ENCODE data around the gene GRIN2A. TPM values are rescaled to one million over a fixed set of nuclear protein-coding genes. Genes with fewer than 3 reads are reported as not detected.
A peak's percentile ranks its signal among the peaks of the same experiment; 100 is the strongest.

The GRIN2A gene
- polyA plus RNA-seq, 4 donors = 4.9 to 6.9 (median 5.7) TPM

DNA sequence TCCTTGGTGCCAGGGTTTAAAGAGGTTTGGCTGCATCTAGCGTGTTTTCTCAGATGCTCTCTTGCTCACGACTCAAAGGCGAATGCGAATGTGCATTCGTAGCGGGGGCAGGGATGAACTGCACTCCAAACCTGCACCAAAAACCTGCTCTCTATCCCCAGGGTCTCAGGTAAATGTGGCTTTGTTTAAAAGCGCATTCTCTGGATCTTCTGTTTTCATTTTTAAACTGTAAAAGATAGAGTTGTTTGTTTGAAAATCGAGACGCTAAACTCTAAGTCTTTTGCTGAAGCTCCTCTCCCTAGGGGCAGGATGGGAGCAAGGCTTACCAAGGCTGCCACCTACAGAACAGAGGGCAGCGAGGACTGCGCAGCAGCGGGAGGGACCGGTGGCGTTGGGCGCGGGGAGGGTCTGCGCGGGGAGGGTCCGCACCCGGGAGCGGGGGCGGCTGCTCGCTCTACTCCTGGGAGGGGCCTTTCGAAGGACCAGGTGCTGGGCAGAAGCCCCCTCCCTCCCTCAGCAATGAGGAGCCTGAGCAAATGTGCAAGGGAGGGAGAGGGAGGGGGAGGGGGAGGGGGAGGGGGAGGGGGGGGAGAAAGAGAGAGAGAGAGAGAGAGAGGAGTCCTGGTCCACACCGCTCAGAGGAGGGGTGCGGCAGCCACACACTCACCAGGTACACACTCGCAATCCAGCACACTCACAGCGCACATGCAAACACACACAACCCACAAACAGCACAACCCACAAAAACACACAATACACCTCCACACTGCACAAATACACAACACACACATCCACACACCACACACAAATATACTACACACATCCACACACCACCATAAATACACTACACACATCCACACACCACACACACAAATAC is 142.8 kb downstream of the GRIN2A start:
- DNase-seq (ENCODE audit: low read depth in 4 of 4, low spot score in 3 of 4) = peak in 2 of 4 donors; percentile 33 to 37

DNA sequence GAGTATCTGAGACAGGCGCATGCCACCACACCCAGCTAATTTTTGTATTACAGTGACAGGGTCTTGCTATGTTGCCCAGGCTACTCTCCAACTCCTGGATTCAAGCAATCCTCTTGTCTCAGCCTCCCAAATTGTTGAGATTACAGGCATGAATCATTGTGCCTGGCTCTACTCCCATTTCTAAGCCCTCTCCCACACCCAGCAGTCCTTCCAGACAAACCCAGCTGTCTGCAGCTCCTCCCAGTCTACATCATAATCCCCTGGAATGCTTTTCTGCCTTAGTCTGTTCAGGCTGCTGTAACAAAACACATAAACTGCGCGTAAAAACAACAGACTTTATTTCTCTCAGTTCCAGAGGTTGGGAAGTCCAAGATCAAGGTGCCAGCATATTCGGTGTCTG is 144.5 kb downstream of the GRIN2A start:
- DNase-seq (ENCODE audit: low read depth in 4 of 4, low spot score in 3 of 4) = no peak

DNA sequence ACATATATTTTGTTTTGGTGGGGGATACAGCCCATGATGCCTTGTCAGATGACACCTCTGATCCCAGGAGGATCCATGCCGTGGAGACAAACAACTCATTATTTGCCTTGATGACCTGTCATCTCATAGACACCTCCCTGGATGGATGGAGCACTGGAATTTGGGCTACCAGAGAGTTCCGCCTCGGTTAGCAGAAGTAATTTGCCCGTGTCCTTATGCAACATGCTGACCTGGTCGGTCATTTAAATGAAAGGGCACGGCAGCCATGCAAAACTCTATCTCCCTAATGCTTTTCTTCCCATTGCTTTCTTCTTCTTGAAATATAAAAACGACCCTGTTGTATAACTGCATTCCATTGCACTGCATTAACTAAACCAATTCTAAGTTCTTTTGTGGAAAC is 145.3 kb downstream of the GRIN2A start:
- DNase-seq (ENCODE audit: low read depth in 4 of 4, low spot score in 3 of 4) = no peak

DNA sequence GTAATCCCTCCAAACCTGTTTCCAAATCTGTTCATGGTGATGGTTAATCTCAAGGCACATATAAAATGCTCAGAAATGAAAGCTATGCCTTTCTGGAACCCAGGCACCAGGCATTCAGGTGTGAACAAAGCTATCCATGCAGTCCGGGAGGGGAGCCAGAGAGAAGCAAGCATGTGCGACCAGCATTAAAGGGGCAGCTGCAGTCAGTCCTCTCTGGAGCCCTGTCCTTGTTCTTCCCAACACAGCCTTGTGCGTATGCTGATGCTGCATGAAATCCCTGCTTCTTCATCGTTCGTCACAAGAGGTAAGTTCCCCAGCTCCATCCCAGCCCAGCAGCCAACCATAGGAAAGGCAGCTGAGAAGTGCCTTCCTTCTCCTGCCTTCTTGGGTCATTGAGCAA is 148.7 kb downstream of the GRIN2A start:
- no peak for DNase-seq (ENCODE audit: low read depth in 4 of 4, low spot score in 3 of 4)

GRCh38 chr16:10031955-10032354 is 150.3 kb downstream of the GRIN2A start:
- DNase-seq (ENCODE audit: low read depth in 4 of 4, low spot score in 3 of 4) = no peak

DNA sequence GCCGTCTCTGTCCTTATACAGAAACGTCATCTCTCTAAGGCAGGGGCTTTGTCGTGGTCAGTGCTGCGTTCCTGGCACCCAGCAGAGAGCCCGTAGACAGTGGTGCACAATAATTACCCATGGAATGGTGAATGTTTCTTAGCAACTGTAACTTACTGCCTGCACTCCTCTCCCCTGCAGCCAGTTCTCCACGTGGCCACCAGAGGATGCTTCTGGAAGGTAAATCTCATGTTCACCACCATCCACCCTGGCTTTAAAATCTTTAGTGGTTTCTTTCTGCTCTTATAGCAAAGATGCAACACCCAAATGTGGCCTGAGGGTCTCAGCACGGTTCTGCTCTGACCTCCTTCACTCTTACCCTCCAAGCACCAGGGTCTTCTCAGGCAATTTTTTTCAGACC is 150.8 kb downstream of the GRIN2A start:
- DNase-seq (ENCODE audit: low read depth in 4 of 4, low spot score in 3 of 4) = no peak

DNA sequence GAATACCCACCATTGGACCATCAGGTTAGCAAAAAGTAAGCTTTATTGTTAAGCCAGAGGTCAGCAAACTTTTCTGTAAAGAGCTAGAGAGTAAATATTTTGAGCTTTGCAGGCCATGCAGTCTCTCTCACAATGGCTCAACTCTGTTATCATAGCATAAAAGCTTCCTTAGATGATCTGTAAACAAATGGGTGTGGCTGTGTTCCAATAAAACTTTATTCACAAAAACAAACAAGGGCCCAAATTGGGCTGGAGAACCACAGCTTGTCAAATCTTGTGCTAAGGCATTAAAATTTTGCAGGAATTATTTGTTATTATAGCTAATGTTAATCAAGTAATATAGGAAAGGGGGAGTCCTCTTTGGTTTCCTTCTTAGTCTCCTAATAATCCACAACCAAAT is 153.6 kb downstream of the GRIN2A start:
- no peak for DNase-seq (ENCODE audit: low read depth in 4 of 4, low spot score in 3 of 4)

DNA sequence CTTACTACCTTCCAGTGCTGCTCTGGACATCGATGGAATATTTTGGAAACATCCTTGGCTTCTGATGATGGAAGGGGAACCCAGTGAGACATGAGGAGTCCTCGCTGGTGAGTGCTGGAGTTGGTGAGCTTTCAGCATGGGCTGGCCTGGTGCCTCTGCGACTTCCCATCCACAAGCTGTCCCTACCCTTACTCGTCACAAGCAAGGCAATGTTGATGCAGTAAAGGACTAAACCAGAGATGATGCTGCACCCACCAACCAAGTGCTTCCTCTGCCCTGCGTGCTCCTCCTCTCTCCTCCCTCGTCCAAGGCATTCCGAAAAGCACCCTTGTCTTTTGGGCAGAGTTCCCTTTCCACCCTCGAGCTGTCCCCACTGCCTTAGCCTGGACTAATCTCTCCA is 154.7 kb downstream of the GRIN2A start:
- DNase-seq (ENCODE audit: low read depth in 4 of 4, low spot score in 3 of 4) = no peak

DNA sequence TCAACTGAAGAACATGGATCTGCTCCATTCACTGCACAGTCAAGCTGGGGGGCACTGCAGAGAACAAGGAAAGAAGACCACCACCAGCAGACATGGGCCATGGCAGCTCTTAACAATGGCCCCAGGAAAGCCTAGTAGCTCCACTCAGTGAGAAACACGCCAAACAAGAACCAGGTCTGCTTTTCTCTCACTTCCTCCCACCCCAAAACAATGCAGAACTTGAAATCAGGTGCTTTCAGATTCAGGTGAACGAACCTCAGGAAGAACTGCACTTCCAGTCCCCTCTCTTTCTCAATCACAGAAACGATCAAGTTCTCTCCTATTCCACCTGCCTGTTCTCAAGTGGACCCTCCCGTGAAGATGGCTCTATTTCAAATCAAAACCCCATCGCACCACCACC is 155.6 kb downstream of the GRIN2A start:
- no peak for DNase-seq (ENCODE audit: low read depth in 4 of 4, low spot score in 3 of 4)

GRCh38 chr16:10022098-10022497 is 160.1 kb downstream of the GRIN2A start:
- DNase-seq (ENCODE audit: low read depth in 4 of 4, low spot score in 3 of 4) = no peak

DNA sequence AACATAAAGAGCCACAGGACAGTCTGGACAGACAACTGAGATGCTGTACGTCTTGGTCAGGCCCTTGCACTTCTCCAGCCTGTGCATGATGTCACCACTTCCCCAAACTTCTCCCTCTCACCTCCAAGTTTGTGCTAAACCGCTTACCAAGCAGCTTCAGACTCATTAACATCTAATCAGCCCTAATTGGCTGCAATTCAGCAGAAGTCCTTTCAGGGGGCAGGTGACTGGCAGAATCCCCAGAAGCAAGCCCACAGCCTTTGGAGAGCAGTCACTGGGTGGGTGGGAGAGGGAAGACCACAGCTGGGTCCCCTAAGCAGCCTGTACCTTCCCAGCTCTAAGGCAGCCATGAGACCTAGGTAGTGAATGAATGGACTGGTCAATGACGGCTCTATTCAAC is 161.4 kb downstream of the GRIN2A start:
- DNase-seq (ENCODE audit: low read depth in 4 of 4, low spot score in 3 of 4) = no peak

DNA sequence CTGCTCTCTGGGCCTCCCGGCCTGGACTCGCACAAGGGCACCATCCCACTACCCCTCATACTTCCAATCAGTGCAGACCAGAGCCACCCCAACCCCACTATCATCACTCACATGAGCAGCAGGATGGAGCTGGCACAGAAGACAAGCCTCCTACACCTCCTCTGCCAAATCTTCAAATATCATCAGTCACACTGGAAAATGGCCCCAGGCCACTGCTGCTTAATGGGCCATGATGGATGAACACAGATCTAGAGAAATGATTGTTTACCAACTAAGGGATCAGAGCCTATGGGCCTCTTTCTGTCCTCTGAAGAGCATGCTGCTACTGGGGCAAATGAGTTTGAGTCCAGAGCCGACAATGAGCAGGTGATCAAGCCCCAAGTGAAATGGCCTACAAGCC is 165.5 kb downstream of the GRIN2A start:
- DNase-seq (ENCODE audit: low read depth in 4 of 4, low spot score in 3 of 4) = no peak

GRCh38 chr16:10015397-10015796 is 166.8 kb downstream of the GRIN2A start:
- DNase-seq (ENCODE audit: low read depth in 4 of 4, low spot score in 3 of 4) = no peak

DNA sequence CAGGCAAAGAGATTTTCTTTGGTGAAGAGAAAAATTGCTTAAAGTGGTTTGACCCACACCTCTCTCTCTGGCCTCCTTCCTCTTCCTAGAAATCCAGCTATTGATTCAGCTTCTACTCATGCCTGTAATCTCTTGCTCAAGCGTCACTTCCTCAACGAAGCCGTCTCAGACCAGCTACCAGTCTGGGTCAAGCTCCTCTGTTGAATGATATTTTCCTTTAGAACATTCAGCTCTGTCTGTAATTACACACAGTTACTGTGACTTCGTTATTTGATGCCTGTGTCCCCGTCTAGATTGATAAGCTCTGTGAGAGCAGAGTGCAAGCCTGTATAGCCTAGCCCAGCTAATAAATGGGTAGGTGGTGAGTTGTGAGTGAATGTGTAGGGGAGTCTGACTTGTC is 168.5 kb downstream of the GRIN2A start:
- DNase-seq (ENCODE audit: low read depth in 4 of 4, low spot score in 3 of 4) = no peak

DNA sequence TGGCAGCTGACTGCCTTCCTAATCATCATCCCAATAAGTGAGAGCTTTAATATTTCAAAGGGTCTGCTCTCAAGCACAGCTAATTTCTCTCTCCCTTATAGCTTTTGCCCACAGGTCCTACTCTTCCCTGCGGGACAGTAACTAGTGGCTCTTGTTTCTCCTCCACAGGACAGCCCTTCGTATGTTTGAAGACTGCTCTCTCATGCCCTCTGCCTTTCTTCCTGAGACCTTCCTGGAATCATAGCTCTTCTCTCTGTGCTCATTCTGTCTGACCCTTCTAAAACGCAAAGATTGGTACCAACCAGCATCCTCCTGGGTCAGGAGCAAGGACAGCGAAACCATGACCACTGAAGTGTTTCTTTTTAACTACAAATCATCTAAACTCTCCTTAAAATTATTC is 168.9 kb downstream of the GRIN2A start:
- DNase-seq (ENCODE audit: low read depth in 4 of 4, low spot score in 3 of 4) = no peak

DNA sequence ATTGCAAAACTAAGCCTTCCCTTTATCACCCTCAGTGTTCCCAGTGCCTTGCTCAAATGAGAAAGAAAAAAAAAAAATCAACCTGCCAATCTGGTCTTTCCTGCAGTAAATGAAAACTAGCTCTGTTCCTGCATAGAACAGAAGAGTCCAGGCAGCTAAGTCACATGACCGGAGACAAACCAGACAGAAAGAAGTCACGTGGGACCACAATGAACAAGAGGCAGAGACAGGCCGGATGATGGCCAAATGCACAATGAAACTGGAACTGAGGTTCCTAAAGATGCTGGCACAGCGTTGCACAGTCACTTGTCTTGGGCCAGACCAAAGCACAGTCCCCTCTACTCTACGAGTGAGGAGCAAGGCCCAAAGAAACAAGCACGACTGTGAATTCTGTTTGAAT is 172.5 kb downstream of the GRIN2A start:
- DNase-seq (ENCODE audit: low read depth in 4 of 4, low spot score in 3 of 4) = no peak

DNA sequence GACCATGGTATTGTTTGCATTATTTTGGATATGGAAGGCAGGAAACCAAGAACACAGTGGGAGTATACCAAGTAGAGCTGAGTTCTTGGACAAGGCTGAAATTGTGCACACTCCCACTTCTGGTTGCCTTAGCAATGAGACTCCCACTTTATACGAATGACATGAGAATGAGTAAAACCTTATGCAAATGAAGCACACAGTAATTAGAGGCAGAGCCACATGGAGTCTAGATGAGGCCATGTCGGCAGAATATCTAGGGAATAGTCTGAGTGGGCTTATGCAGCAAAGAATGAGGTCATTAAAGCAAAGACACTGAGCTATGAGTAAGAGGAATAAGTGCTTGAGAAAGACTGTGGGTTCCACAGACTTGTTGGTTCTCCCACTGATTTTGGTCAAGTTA is 178.7 kb downstream of the GRIN2A start:
- no peak for DNase-seq (ENCODE audit: low read depth in 4 of 4, low spot score in 3 of 4)

DNA sequence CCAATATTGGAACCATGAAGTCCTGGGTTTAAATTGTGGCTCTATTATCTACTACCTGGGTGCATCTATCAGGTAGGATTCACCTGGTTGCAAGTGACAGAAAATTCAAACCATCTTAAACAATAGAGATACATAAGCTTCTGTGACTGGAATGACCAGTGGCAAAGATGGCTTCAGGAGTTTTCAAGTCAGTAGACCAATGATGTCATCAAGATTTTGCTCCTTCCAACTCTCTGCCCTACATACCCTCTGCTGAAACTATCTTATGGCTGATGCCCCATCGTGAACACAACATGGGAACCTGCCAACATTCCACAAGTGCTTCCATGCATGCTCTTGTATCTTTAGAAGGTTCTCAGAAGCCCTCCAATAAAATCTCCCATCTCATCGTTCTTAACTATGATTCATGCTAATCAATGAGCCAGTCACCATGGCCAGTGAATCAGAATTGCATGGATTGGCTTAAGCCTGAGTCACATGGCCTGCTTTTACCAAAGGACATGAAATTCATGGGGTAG is 180.9 kb downstream of the GRIN2A start:
- DNase-seq (ENCODE audit: low read depth in 4 of 4, low spot score in 3 of 4) = no peak

DNA sequence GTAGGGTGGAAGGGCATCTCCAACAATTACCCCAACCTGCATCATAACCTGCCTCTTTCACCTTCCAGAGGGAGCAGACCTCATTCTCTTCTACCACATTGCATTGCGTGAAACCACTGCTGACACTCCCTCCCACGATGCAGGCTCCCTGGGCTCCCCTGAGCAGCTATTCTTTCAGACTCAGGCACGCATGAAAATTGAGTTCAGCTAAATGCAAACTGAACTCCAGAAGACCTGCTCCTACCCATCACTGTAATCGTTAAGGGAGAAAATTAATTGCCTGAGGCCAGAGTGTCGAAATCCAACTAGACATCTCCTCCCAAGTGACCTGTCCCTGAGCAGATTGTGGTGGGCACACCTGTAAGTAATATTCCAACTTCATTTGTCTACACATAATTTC is 186.0 kb downstream of the GRIN2A start:
- peak in 3 of 4 donors; percentile 18 to 29 (median 25) for DNase-seq (ENCODE audit: low read depth in 4 of 4, low spot score in 3 of 4)

GRCh38 chr16:9992441-9992840 is 189.8 kb downstream of the GRIN2A start:
- no peak for DNase-seq (ENCODE audit: low read depth in 4 of 4, low spot score in 3 of 4)

- DNase-seq (ENCODE audit: low read depth in 4 of 4, low spot score in 3 of 4) = no peak
Observed at GRCh38 chr16:9980981-9981380, 201.2 kb downstream of the GRIN2A start.

DNA sequence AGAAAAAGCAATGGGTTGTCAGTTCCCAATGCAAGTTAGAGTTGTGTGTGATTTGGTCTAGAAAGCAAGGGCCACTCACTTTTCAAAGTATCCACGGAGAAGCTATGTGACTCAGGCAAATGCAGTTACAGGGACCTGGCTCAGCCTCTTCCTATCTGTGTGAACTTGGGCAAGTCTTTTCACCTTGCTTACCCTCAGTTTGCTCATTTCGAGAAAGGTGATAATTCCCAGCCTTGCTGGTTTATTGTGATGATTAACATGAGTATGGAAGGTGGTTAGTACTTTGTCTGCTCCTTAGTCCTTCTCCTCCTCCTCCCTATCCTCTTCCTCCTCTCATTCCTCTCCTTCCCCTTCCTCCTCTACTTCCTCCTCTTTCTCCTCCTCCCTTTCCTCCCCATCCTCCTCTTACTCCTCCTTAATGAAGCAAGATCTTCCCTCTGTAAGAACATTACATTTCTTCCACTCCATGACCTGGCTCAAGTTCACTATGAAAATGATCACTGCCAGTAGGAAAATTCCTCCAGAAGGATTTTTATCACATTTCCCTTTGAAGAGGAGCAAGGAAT is 204.0 kb downstream of the GRIN2A start:
- no peak for DNase-seq (ENCODE audit: low read depth in 4 of 4, low spot score in 3 of 4)
